Muscle layer of duodenum (tissue), 2 donors: ENCODE results near the gene GREB1L.

Source experiments
- H3K27ac ChIP-seq: one replicate; pipeline ENCODE4 v1.7.0; 2013; ENCODE audit warnings: mild to moderate bottlenecking, low read length
- H3K27me3 ChIP-seq: one replicate; pipeline ENCODE4 v1.7.0; 2013; ENCODE audit warnings: low read depth, mild to moderate bottlenecking, control low read depth, low read length
- H3K36me3 ChIP-seq, 2 donors: one replicate each; pipeline ENCODE4 v1.7.0; 2013; ENCODE audit warnings: low read length in 2 of 2, control low read depth in 1 of 2, mild to moderate bottlenecking in 1 of 2; ENCODE audit not compliant: insufficient read depth in 2 of 2, control insufficient read depth in 1 of 2
- H3K4me1 ChIP-seq, 2 donors: one replicate each; pipeline ENCODE4 v1.7.0; 2013; ENCODE audit warnings: low read length in 2 of 2, mild to moderate bottlenecking in 2 of 2, control low read depth in 1 of 2, moderate library complexity in 1 of 2; ENCODE audit not compliant: insufficient read depth in 2 of 2, control insufficient read depth in 1 of 2
- H3K4me3 ChIP-seq, 2 donors: one replicate each; pipeline ENCODE4 v1.7.0; 2013; ENCODE audit warnings: low read length in 2 of 2, low read depth in 1 of 2, mild to moderate bottlenecking in 1 of 2
- H3K9me3 ChIP-seq, 2 donors: one replicate each; pipeline ENCODE4 v1.7.0; 2013; ENCODE audit warnings: low read length in 2 of 2, control low read depth in 1 of 2, mild to moderate bottlenecking in 1 of 2; ENCODE audit not compliant: control insufficient read depth in 1 of 2
- donor health status: healthy.

GREB1L gene

GRCh38 chr18:21468514-21469164 lies 226.6 kb downstream of the GREB1L start:
- Histone ChIP-seq H3K4me3 (no peak overlapping the region), H3K4me1 (peaks cover 0 to 2% of the 10 kb centered on the region in 2 donors), H3K27me3 (no peaks in the 10 kb centered on the region), H3K36me3 (no peaks in the 10 kb centered on the region), H3K9me3 (no peaks in the 10 kb centered on the region), H3K27ac (no peak overlapping the region)

DNA sequence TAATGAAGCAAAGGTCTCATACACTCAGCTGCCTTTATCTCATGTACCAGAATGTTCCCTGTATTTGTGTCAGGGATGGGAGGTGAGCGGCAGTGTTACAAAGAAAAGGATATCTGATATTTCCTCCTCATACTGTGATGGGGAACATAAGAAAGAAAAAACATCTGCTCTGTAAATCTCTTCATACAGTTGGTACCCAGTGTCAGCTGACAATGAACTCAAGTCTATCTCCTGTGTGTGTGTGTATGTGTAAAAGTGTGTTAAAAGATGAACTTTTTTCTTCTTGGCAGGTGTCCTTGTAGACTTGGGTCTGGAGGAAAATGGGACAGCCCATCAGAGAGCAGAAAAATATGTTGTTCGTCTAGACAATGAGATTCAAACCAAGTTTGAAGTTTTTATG lies 230.7 kb downstream of the GREB1L start:
- Histone ChIP-seq H3K27ac (no peak overlapping the region), H3K36me3 (no peaks in the 10 kb centered on the region), H3K4me3 (no peak overlapping the region), H3K9me3 (no peaks in the 10 kb centered on the region), H3K27me3 (no peaks in the 10 kb centered on the region), H3K4me1 (no peaks in the 10 kb centered on the region)

DNA sequence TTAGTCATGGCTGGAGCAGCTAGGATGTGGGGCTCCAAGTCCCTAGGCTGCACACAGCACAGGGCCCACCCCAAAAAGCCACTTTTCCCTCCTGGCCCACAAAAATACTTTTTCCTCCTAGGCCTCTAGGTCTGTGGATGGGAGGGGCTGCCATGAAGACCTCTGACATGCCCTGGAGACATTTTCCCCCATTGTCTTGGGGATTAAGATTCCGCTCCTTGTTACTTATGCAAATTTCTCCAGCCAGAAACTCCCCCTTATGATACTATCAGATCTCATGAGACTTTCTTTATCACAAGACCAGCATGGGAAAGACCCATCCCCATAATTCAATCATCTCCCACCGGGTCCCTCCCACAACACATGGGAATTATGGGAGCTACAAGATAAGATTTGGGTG lies 232.6 kb downstream of the GREB1L start:
- H3K9me3 ChIP-seq, result no peaks in the 10 kb centered on the region
- H3K36me3 ChIP-seq, result no peaks in the 10 kb centered on the region
- no peak overlapping the region for H3K4me3 ChIP-seq
- H3K27ac ChIP-seq, result no peak overlapping the region
- H3K4me1 ChIP-seq, result no peaks in the 10 kb centered on the region
- no peaks in the 10 kb centered on the region for H3K27me3 ChIP-seq

DNA sequence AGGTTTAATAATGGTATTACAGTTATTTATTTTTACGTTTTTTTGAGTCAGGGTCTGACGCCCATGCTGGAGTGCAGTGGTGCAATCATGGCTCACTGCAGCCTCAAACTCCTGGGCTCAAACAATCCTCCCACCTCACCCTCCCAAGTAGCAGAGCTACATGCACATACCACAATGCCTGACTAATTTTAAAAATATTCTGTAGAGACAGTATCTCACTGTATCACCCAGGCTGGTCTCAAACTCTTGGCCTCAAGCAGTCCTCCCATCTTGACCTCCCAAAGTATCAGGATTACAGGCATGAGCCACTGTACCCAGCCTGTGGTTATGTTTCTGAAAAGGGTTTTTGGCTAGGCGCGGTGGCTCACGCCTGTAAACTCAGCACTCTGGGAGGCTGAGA lies 237.7 kb downstream of the GREB1L start:
- H3K36me3 ChIP-seq, result no peaks in the 10 kb centered on the region
- H3K27ac ChIP-seq, result no peak overlapping the region
- no peaks in the 10 kb centered on the region for H3K4me1 ChIP-seq
- H3K4me3 ChIP-seq, result no peak overlapping the region
- no peaks in the 10 kb centered on the region for H3K27me3 ChIP-seq
- H3K9me3 ChIP-seq, result no peaks in the 10 kb centered on the region

DNA sequence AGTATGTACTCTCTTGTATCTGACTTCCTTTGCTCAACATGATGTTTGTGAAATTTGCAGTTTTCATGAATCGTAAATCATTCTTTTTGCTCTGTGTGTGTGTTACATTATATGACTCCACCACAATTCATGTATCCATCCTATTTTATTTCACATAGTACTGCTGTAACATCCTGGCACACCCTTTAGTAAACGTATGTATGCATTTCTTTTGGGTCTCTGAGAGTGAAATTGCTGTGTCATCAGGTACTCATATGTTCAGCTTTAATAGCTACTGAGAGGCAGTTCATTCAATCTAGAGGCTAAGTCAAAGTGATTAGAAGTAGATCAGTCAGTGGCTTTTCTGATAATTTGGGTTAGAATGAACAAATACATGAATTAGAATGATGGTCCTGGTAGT lies 239.7 kb downstream of the GREB1L start:
- Histone ChIP-seq H3K4me3 (no peak overlapping the region), H3K27me3 (no peaks in the 10 kb centered on the region), H3K27ac (no peak overlapping the region), H3K4me1 (no peaks in the 10 kb centered on the region), H3K36me3 (no peaks in the 10 kb centered on the region), H3K9me3 (no peaks in the 10 kb centered on the region)

GRCh38 chr18:21483051-21483450 lies 241.0 kb downstream of the GREB1L start:
- Histone ChIP-seq H3K9me3 (no peaks in the 10 kb centered on the region), H3K4me3 (no peak overlapping the region), H3K27ac (no peak overlapping the region), H3K4me1 (no peaks in the 10 kb centered on the region), H3K36me3 (no peaks in the 10 kb centered on the region), H3K27me3 (no peaks in the 10 kb centered on the region)

DNA sequence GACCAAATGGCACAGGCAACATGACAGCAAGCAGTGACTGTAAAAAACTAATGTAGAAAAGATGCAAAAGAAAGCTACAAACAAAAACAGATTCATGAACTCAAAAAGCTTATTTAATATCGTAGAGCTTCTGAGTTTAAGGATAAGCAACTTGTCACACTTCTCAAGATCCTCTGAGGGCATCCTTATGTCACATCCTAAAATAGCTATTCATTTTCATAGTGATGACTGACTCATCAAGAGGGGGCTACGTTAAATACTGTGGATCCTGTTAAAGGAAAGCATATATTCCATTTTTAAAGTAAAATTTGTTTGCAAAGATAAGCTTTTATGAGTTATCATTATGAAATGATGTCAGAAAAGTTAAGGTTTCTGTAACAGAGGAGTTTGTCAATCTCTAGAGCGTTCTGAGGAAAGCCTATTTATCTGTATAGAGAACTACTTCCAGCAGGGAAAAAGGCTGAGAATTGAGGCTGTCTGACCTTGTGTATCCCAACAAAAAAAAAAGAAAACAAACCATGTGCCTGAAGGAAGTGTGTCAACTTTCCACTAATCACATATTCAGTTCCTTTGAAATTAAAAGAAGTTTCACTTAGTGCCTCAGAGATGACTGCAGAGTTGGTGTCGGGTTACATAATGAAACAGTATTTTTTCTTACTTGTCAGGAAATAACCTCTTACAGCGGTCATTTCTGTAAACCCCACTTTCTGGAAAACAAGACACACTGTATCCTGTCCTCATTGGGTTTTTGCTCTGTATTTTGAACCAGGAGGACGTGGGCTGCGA lies 243.0 kb downstream of the GREB1L start:
- Histone ChIP-seq H3K36me3 (no peaks in the 10 kb centered on the region), H3K27me3 (no peaks in the 10 kb centered on the region), H3K4me1 (no peaks in the 10 kb centered on the region), H3K4me3 (no peak overlapping the region), H3K27ac (no peak overlapping the region), H3K9me3 (no peaks in the 10 kb centered on the region)

DNA sequence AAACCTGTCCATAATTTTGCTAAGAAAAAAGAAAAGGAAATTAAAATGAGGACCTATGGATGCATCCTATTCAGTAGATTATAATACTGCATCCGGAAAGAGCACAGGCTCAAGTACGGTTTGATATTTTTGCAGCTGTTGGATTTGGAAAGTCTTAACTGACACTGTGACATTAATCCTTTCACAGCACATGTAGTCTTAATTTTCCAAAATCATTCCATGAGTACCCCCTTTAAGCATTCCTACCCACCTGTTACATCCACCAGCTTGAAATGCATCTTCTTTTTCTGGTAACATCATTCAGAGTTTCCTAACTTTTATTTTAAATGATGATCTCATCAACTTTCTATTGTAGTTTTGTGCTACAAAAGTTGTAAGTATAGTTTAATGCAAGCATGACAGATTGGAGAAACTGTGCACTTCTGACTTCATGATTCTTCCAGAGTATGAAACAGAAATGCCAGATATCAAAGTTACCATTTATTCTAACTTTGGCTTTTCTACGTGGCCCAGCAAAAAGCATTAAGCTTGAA lies 244.9 kb downstream of the GREB1L start:
- Histone ChIP-seq H3K27ac (no peak overlapping the region), H3K9me3 (no peaks in the 10 kb centered on the region), H3K36me3 (no peaks in the 10 kb centered on the region), H3K4me1 (no peaks in the 10 kb centered on the region), H3K27me3 (no peaks in the 10 kb centered on the region), H3K4me3 (no peak overlapping the region)

DNA sequence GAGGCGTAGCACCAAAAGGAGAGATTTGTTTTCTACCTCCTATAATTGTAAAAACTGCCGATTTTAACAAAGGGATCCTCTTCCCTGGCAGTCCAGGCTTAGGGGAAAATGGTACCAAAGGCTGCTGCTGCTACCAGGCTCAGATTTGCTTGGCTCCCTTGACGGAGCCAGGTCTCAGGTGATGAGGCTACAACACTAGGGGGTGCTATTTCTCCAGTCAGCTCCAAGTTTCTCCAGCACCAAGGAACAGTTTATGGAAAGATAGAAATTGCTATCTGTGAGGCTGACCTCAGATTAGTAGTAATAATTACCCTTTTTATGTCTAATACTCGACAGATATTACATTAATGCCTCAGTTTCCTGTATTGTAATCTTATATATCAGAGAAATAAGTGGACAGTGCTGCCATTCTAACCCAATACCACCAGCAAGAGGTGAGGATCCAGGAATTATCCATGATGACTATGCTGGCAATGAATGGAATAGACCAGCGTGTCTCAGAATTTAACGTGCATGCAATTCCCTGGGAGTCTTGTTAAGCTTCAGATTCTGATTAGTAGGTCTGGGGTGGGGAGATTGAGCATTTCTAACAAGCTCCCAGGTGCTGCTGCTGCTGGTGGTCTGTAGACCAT lies 247.2 kb downstream of the GREB1L start:
- H3K9me3 ChIP-seq, result no peaks in the 10 kb centered on the region
- no peak overlapping the region for H3K27ac ChIP-seq
- H3K4me1 ChIP-seq, result no peaks in the 10 kb centered on the region
- no peaks in the 10 kb centered on the region for H3K27me3 ChIP-seq
- H3K4me3 ChIP-seq, result no peak overlapping the region
- no peaks in the 10 kb centered on the region for H3K36me3 ChIP-seq

DNA sequence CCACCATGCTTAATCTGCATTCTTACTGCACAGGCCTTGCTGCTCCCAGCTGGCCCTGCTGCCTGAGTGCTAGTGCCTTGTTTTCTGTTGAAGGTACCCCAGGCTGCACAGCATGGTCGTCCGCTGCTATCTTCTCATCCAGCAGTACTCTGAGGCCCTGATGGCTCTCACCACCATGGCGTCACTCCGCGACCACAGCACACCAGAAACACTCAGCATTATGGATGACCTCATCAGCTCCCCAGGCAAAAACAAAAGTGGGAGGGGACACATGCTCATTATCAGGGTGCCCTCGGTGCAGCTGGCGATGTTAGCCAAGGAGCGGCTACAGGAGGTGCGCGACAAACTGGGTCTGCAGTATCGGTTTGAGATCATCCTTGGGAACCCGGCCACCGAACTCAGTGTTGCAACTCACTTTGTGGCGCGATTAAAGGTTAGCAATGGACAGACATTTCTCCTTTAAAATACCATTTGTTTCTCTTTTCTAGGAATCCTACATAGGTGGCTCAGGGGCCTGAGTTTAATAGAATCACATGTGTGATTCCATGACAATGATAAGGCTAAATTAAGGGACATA lies 248.0 kb downstream of the GREB1L start:
- H3K9me3 ChIP-seq, result no peaks in the 10 kb centered on the region
- no peak overlapping the region for H3K4me3 ChIP-seq
- H3K36me3 ChIP-seq, result no peaks in the 10 kb centered on the region
- H3K27me3 ChIP-seq, result no peaks in the 10 kb centered on the region
- H3K4me1 ChIP-seq, result no peaks in the 10 kb centered on the region
- no peak overlapping the region for H3K27ac ChIP-seq

- H3K27ac ChIP-seq, result no peak overlapping the region
- H3K27me3 ChIP-seq, result no peaks in the 10 kb centered on the region
- H3K4me1 ChIP-seq, result no peaks in the 10 kb centered on the region
- H3K9me3 ChIP-seq, result no peaks in the 10 kb centered on the region
- H3K36me3 ChIP-seq, result no peaks in the 10 kb centered on the region
- H3K4me3 ChIP-seq, result no peak overlapping the region
Measured at GRCh38 chr18:21490748-21491147, 248.7 kb downstream of the GREB1L start.
